ENCODE measurements around the gene PGAM1.

GRCh38 chr10:97399843-97400545 lies 26.0 kb upstream of the PGAM1 start:
- TF ChIP-seq CTCF (IDR thresholded peaks at IDR 0.05; ENCODE audit: low read depth, low read length), result no peak
- TF ChIP-seq POLR2A (IDR thresholded peaks at IDR 0.05; ENCODE audit: extremely low read depth, insufficient read length), result no peak
